AG09309 (cell line): Measurements from ENCODE around the gene DUSP28.
A peak's percentile ranks its signal among the peaks of the same experiment; 100 is the strongest.

Experiments
- DNase-seq: peaks from one replicate; pipeline ENCODE4 v3.0.0-alpha.2; 2010; ENCODE audit warnings: low read depth
- H3K4me3 ChIP-seq: 2 replicates; pipeline ENCODE4 v1.5.1; 2011; ENCODE audit warnings: mild to moderate bottlenecking, low read depth, low read length, moderate library complexity; ENCODE audit not compliant: control insufficient read depth
- TF ChIP-seq, protein P1 (sequence below): IDR thresholded peaks from 2 replicates; pipeline ENCODE4 v1.5.1; 2011; ENCODE audit warnings: mild to moderate bottlenecking, low read depth, low read length, inconsistent platforms; ENCODE audit not compliant: insufficient read depth, control insufficient read depth; ENCODE audit errors: missing control alignments

DUSP28 gene

DNA sequence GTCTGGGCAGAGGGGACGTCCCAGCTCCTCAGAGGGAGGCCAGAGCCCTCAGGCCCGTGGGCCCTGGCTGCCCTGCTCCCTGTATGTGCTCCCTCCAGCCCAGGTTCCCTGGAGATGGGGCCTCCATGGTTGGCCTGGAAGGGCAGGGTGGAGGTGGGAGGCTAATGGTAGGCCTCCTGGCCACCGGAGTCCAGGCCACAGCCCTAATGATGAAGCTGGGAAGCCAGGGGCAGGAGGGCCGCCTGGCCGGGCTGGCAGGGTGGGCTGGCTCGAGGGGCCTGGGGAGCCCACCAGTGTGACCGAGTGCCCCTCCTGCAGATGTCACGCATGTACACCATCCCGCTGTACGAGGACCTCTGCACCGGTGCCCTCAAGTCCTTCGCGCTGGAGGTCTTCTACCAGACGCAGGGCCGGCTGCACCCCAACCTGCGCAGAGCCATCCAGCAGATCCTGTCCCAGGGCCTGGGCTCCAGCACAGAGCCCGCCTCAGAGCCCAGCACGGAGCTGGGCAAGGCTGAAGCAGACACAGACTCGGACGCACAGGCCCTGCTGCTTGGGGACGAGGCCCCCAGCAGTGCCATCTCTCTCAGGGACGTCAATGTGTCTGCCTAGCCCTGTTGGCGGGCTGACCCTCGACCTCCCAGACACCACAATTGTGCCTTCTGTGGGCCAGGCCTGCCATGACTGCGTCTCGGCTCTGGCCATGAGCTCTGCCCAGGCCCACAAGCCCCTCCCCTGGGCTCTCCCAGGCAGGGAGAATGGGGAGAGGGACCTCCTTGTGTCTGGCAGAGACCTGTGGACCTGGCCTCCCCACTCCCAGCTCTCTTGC lies 17.3 kb downstream of the DUSP28 start:
- TF ChIP-seq, protein P1, sequence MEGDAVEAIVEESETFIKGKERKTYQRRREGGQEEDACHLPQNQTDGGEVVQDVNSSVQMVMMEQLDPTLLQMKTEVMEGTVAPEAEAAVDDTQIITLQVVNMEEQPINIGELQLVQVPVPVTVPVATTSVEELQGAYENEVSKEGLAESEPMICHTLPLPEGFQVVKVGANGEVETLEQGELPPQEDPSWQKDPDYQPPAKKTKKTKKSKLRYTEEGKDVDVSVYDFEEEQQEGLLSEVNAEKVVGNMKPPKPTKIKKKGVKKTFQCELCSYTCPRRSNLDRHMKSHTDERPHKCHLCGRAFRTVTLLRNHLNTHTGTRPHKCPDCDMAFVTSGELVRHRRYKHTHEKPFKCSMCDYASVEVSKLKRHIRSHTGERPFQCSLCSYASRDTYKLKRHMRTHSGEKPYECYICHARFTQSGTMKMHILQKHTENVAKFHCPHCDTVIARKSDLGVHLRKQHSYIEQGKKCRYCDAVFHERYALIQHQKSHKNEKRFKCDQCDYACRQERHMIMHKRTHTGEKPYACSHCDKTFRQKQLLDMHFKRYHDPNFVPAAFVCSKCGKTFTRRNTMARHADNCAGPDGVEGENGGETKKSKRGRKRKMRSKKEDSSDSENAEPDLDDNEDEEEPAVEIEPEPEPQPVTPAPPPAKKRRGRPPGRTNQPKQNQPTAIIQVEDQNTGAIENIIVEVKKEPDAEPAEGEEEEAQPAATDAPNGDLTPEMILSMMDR = no peak
- no peak for DNase-seq
- H3K4me3 ChIP-seq = no peak overlapping the region

DNA sequence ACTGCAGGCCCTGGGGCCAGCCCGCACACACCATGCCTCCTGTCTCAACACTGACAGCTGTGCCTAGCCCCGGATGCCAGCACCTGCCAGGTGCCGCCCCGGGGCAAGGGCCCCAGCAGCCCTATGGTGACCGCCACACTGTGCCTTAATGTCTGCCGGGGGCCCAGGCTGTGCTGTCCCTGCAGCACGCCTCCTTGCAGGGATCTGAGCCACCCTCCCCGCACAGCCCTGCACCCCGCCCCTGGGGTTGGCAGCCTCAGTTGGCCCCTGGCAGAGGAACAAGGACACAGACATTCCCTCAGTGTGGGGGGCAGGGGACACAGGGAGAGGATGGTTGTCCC lies 17.9 kb downstream of the DUSP28 start:
- TF ChIP-seq, protein P1 = no peak
- no peak overlapping the region for H3K4me3 ChIP-seq
- no peak for DNase-seq

DNA sequence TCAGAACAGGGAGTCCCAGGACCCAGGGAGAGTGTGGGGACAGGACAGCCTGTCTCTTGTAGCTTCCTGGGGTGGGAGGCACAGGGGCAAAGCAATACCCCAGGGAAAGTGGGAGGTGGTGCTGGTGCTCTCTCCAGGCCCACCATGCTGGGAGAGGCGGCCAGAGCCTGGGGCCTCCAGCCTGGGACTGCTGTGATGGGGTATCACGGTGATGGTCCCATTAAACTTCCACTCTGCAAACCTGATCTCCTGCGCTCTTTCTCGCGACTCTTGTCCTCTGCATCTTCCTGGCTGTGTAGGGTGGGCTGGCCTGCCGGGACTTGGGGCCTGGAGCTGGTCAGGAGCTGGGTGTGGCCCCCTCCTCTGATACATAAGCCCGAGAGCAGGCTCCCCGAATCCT lies 18.3 kb downstream of the DUSP28 start:
- no peak overlapping the region for H3K4me3 ChIP-seq
- DNase-seq = no peak
- TF ChIP-seq, protein P1 = no peak

DNA sequence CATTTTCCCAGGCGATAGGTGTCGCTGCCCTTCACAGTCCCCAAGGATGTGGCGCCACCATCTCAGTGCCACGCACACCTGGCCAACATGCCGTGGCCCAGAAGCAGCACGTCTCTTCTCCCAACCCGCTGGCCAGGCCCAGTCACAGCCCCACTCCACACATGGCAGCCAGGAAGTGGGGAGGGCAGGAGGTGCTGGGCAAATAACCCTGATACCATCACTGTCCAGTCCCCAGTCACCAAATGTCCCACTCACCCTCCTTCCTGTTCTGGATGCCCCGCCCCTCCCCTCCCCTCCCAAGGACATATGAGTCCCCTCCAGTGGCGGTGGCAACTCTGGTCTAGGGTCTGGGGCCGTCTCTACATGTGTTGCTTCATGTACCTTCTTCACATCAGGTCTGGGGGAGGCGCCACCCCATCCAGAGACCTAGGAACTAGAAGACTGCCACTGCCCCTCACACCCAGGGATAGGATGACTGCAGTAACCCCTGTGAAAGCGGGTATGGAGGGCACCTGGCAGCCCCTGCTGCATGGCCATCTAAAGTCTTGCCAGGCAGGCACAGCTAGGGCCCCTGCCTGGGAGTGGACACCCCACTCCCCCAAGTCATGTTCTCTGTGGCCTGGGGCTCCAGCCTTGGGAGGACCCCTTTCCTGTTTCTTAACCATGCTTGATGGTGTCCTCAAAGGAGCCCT lies 19.1 kb downstream of the DUSP28 start:
- H3K4me3 ChIP-seq = no peak overlapping the region
- no peak for DNase-seq
- TF ChIP-seq, protein P1 = no peak

DNA sequence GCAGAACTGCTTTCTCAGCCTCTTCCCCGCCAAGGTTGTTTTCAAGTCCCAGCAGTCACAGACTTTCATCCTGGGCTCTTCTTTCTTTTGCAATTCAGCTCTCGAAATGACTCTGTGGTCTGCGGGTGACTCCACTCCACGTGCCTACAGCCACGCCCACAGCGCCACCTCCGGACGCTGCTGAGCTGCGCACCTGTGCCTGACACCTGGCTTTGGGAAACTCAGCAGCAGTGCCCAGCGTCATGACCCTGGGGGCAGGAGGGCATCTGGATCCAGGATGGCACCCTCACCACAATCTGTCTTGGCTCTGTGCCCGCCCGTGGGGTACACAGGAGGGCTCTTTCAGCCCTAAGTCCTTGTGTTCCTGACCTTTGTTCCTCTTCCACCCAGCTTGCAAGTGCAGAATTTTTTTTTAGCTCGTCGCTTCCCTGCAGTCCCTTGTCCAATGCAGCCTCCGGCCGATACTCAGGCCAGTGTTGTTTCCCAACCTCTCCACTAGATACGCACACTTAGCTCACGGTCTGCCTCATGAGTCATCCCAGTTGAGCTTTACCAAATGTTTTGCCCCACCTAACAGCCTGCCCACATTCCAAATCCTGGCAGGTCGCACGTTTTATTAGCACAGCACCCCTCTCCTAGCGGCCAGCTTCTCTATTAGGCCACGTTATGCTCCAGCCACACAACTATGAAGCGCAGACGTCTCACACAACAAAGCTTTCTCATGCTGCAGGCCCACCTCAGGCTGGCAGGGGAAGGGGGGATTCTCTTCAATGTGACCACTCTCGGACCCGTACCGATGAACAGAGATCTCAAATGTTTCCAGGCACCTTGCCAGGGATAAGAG lies 19.8 kb downstream of the DUSP28 start:
- DNase-seq = peak; percentile 81
- TF ChIP-seq, protein P1 = peak; percentile 11
- no peak overlapping the region for H3K4me3 ChIP-seq

DNA sequence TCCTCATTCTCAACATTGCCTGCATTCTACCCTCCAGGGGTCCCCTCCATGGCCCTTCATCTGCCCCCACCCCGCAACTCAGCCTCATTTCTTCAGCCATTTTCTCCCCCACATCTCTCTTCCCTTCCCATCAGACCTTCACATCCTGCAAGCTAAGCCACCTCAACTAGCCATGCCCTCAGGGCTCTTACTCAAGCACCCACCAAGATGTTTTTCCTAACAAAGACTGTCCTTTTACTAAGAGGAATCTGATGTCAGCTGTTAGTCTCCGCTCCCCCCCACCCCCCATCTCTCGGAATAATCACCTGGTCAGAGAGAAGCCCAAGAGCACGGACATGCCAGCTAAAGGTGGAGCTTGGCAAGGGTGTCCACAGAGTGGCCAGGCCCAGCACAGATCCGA lies 21.7 kb downstream of the DUSP28 start:
- H3K4me3 ChIP-seq = no peak overlapping the region
- TF ChIP-seq, protein P1 = no peak
- DNase-seq = no peak
